Neural cell (in vitro differentiated cells): ENCODE data around the gene IGFBPL1. TPM values are rescaled to one million over a fixed set of nuclear protein-coding genes. Genes with fewer than 3 reads are reported as not detected.

Experiments
- H2AFZ ChIP-seq: fragments of 200-600, 300-800 bp; sonication (generic), shearing (Covaris generic); 2 replicates; pipeline ENCODE4 v1.6.0; 2014; ENCODE audit warnings: low read depth, mild to moderate bottlenecking, antibody characterized with exemption, low read length, moderate library complexity
- H3F3A ChIP-seq: fragments of 200-600 bp; shearing (Covaris generic); 2 replicates; pipeline ENCODE4 v1.6.1; 2016; ENCODE audit warnings: mild to moderate bottlenecking, moderate library complexity, mixed read lengths, antibody characterized with exemption, low read length; ENCODE audit not compliant: insufficient read depth, poor library complexity, severe bottlenecking
- H3K27ac ChIP-seq: fragments of 200-600, 300-800 bp; sonication (generic), shearing (Covaris generic); 2 replicates; pipeline ENCODE4 v1.5.1; 2014; ENCODE audit warnings: mild to moderate bottlenecking, low read length, moderate library complexity
- H3K27me3 ChIP-seq: fragments of 300-800, 200-600 bp; sonication (generic), shearing (Covaris generic); 2 replicates; pipeline ENCODE4 v1.6.0; 2014; ENCODE audit warnings: mild to moderate bottlenecking, low read depth, low read length, moderate library complexity; ENCODE audit not compliant: insufficient read depth
- H3K36me3 ChIP-seq: fragments of 300-800, 200-600 bp; sonication (generic), shearing (Covaris generic); 2 replicates; pipeline ENCODE4 v1.5.1; 2014; ENCODE audit warnings: mild to moderate bottlenecking, antibody characterized with exemption, low read length, moderate library complexity; ENCODE audit not compliant: insufficient read depth
- H3K4me2 ChIP-seq: fragments of 300-800, 200-600 bp; sonication (generic), shearing (Covaris generic); 2 replicates; pipeline ENCODE4 v1.6.0; 2014; ENCODE audit warnings: mild to moderate bottlenecking, low read length
- H3K4me3 ChIP-seq: fragments of 300-800, 200-600 bp; sonication (generic), shearing (Covaris generic); 2 replicates; pipeline ENCODE4 v1.5.1; 2014; ENCODE audit warnings: mild to moderate bottlenecking, low read length, moderate library complexity
- H3K79me2 ChIP-seq: fragments of 200-600 bp; shearing (Covaris generic); replicated peaks from 2 replicates; pipeline ENCODE4 v1.6.0; 2014; ENCODE audit warnings: mild to moderate bottlenecking, low read length, moderate library complexity; ENCODE audit not compliant: insufficient read depth
- H3K9ac ChIP-seq: fragments of 300-800, 200-600 bp; sonication (generic), shearing (Covaris generic); 2 replicates; pipeline ENCODE4 v1.6.1; 2016; ENCODE audit warnings: mild to moderate bottlenecking, low read length, mixed read lengths
- H3K9me2 ChIP-seq: fragments of 200-600 bp; shearing (Covaris generic); 2 replicates; pipeline ENCODE4 v1.6.1; 2016; ENCODE audit warnings: mild to moderate bottlenecking, low read length, mixed read lengths; ENCODE audit not compliant: insufficient read depth
- H3K9me3 ChIP-seq: fragments of 200-600, 300-800 bp; sonication (generic), shearing (Covaris generic); 2 replicates; pipeline ENCODE4 v1.6.1; 2016; ENCODE audit warnings: mild to moderate bottlenecking, mixed run types, low read length, moderate library complexity, mixed read lengths
- H4K20me1 ChIP-seq: fragments of 200-600 bp; shearing (Covaris generic); 2 replicates; pipeline ENCODE4 v1.6.1; 2016; ENCODE audit warnings: mild to moderate bottlenecking, mixed run types; ENCODE audit not compliant: insufficient read depth
- EP300 ChIP-seq: fragments of 450-650 bp; conservative IDR thresholded peaks from 2 replicates; pipeline ENCODE4 v1.6.1; 2014; ENCODE audit warnings: antibody characterized with exemption, mild to moderate bottlenecking, moderate library complexity; ENCODE audit not compliant: poor library complexity, severe bottlenecking
- EZH2 ChIP-seq: fragments of 200-600, 300-800 bp; shearing (Covaris generic), sonication (generic); IDR thresholded peaks from 2 replicates; pipeline ENCODE4 v1.6.1; 2014; ENCODE audit warnings: antibody characterized with exemption, low read length, borderline replicate concordance, mild to moderate bottlenecking; ENCODE audit not compliant: insufficient read depth, poor library complexity, severe bottlenecking
- MXI1 ChIP-seq: fragments of 450-650 bp; conservative IDR thresholded peaks from 2 replicates; pipeline ENCODE4 v1.6.1; 2014; ENCODE audit warnings: antibody characterized with exemption, mild to moderate bottlenecking; ENCODE audit not compliant: poor library complexity, severe bottlenecking
- POLR2AphosphoS5 ChIP-seq: IDR thresholded peaks from 2 replicates; pipeline ENCODE4 v1.6.1; 2012
- RAD21 ChIP-seq: fragments of 450-650 bp; conservative IDR thresholded peaks from 2 replicates; pipeline ENCODE4 v1.6.1; 2014; ENCODE audit warnings: antibody characterized with exemption, mild to moderate bottlenecking, moderate library complexity
- SMC3 ChIP-seq: fragments of 450-650 bp; conservative IDR thresholded peaks from 2 replicates; pipeline ENCODE4 v1.6.1; 2014; ENCODE audit warnings: antibody characterized with exemption, mild to moderate bottlenecking, moderate library complexity; ENCODE audit not compliant: poor library complexity
- TAF1 ChIP-seq: IDR thresholded peaks from 2 replicates; pipeline ENCODE4 v1.6.1; 2012; ENCODE audit warnings: low read depth
- polyA plus RNA-seq: library from polyadenylated mRNA; depleted of rRNA; stranded (reverse); fragments of >200 nt; gene quantifications from 2 replicates; pipeline ENCODE4 v1.2.3, GENCODE V29; 2014
- TF ChIP-seq, protein P1 (sequence below): IDR thresholded peaks from 2 replicates; pipeline ENCODE4 v1.6.1; 2012; ENCODE audit warnings: borderline replicate concordance
- TF ChIP-seq, protein P2 (sequence below): fragments of 450-650 bp; IDR thresholded peaks from 2 replicates; pipeline ENCODE4 v1.5.1; 2014; ENCODE audit warnings: antibody characterized with exemption, mild to moderate bottlenecking, moderate library complexity; ENCODE audit not compliant: poor library complexity, severe bottlenecking

Gene IGFBPL1
- polyA plus RNA-seq, 1 donor from 2014 or later, result 372 TPM

DNA sequence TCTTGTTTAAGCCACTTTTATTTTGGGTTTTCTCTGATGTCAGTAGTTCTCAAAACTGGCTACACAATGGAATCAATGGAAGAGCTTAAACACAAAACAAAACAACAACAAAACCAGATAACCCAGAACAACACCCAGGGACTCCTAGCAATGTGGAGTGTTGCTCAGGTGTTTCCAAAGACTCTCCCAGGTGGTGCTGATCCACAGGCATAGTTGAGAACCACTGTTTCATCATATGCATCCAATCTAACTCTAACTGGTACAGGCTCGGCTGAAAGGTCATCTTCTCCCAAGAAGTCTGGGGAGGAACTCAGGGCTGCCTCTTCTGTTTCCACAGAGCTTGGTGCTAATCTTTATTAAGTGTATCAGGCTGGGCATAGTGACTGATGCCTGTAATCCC lies 37.2 kb downstream of the IGFBPL1 start:
- Histone ChIP-seq H3K36me3 (no peaks in the 10 kb centered on the region), H3K27me3 (no peaks in the 10 kb centered on the region), H3K79me2 (no peaks in the 10 kb centered on the region), H3F3A (no peaks in the 10 kb centered on the region), H3K4me2 (no peak overlapping the region), H3K9ac (no peak overlapping the region), H3K4me3 (no peak overlapping the region), H3K27ac (no peak overlapping the region), H4K20me1 (no peaks in the 10 kb centered on the region), H2AFZ (no peak overlapping the region), H3K9me2 (no peaks in the 10 kb centered on the region), H3K9me3 (no peaks in the 10 kb centered on the region)
- no peak for TF ChIP-seq SMC3
- TF ChIP-seq TAF1, result no peak
- no peak for TF ChIP-seq MXI1
- TF ChIP-seq, protein P1, sequence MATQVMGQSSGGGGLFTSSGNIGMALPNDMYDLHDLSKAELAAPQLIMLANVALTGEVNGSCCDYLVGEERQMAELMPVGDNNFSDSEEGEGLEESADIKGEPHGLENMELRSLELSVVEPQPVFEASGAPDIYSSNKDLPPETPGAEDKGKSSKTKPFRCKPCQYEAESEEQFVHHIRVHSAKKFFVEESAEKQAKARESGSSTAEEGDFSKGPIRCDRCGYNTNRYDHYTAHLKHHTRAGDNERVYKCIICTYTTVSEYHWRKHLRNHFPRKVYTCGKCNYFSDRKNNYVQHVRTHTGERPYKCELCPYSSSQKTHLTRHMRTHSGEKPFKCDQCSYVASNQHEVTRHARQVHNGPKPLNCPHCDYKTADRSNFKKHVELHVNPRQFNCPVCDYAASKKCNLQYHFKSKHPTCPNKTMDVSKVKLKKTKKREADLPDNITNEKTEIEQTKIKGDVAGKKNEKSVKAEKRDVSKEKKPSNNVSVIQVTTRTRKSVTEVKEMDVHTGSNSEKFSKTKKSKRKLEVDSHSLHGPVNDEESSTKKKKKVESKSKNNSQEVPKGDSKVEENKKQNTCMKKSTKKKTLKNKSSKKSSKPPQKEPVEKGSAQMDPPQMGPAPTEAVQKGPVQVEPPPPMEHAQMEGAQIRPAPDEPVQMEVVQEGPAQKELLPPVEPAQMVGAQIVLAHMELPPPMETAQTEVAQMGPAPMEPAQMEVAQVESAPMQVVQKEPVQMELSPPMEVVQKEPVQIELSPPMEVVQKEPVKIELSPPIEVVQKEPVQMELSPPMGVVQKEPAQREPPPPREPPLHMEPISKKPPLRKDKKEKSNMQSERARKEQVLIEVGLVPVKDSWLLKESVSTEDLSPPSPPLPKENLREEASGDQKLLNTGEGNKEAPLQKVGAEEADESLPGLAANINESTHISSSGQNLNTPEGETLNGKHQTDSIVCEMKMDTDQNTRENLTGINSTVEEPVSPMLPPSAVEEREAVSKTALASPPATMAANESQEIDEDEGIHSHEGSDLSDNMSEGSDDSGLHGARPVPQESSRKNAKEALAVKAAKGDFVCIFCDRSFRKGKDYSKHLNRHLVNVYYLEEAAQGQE, result no peak
- TF ChIP-seq EP300, result no peak
- no peak for TF ChIP-seq RAD21
- TF ChIP-seq, protein P2, sequence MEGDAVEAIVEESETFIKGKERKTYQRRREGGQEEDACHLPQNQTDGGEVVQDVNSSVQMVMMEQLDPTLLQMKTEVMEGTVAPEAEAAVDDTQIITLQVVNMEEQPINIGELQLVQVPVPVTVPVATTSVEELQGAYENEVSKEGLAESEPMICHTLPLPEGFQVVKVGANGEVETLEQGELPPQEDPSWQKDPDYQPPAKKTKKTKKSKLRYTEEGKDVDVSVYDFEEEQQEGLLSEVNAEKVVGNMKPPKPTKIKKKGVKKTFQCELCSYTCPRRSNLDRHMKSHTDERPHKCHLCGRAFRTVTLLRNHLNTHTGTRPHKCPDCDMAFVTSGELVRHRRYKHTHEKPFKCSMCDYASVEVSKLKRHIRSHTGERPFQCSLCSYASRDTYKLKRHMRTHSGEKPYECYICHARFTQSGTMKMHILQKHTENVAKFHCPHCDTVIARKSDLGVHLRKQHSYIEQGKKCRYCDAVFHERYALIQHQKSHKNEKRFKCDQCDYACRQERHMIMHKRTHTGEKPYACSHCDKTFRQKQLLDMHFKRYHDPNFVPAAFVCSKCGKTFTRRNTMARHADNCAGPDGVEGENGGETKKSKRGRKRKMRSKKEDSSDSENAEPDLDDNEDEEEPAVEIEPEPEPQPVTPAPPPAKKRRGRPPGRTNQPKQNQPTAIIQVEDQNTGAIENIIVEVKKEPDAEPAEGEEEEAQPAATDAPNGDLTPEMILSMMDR, result no peak
- TF ChIP-seq POLR2AphosphoS5, result no peak
- no peak for TF ChIP-seq EZH2

DNA sequence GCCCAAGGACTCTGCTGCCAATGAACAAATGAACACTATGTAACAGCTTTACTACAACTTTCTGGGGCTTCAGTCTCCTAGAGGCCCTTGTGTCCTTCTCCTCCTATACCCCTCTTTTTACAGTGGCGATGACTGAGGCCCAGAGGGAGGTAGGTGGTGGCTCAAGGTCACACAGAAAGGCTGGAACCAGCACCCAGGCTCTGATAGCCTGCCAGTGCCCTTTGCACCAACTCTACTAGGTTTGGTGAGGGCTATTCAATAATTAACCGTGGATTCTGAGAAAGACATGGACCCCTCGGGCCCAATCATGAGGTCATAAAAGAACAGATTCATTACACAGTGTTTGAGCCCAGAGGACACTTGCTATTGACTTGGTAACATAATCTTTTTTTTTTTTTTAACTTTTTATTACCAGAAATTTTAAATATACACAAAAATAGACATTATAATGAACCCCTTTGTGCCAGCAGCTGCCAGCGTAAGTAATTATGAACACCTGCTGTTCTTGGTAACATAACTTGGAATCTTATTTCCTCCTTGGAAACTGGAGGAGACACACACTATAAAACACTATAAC lies 37.8 kb downstream of the IGFBPL1 start:
- TF ChIP-seq EZH2 (no peak), POLR2AphosphoS5 (no peak), RAD21 (no peak), MXI1 (no peak), TAF1 (no peak), SMC3 (no peak), EP300 (no peak)
- TF ChIP-seq, protein P1, result no peak
- TF ChIP-seq, protein P2, result no peak
- Histone ChIP-seq H3F3A (no peaks in the 10 kb centered on the region), H2AFZ (no peak overlapping the region), H3K9me2 (no peaks in the 10 kb centered on the region), H4K20me1 (no peaks in the 10 kb centered on the region), H3K79me2 (no peaks in the 10 kb centered on the region), H3K27ac (no peak overlapping the region), H3K4me3 (no peak overlapping the region), H3K27me3 (no peaks in the 10 kb centered on the region), H3K9me3 (no peaks in the 10 kb centered on the region), H3K4me2 (no peak overlapping the region), H3K36me3 (no peaks in the 10 kb centered on the region), H3K9ac (no peak overlapping the region)
